Renal cortex interstitium (tissue), 11 donors: ENCODE data around the gene CAVIN3. TPM values are rescaled to one million over a fixed set of nuclear protein-coding genes. Genes with fewer than 3 reads are reported as not detected.
"Not testable (repeated sequence)": the region's sequence is repeated elsewhere in the genome, so short reads cannot be mapped to it uniquely, and the experiment has no call there.

Source experiments
- DNase-seq, 11 donors: peaks; one replicate each; pipeline ENCODE4 v3.0.0-alpha.2; 2013; ENCODE audit warnings: low read depth in 9 of 11, low spot score in 4 of 11; ENCODE audit errors: extremely low read depth in 1 of 11
- polyA plus RNA-seq, 3 donors: library from polyadenylated mRNA; unstranded; fragments of 120-200 nt; gene quantifications; one replicate each; pipeline ENCODE4 v1.2.1, GENCODE V29; 2013; ENCODE audit not compliant: insufficient read length in 3 of 3

Gene CAVIN3
- polyA plus RNA-seq, 3 donors = 10.3 to 19.8 (median 17.1) TPM

- DNase-seq = no peak
Observed at GRCh38 chr11:6300325-6300724, 20.0 kb downstream of the CAVIN3 start.

GRCh38 chr11:6298605-6299004 lies 21.7 kb downstream of the CAVIN3 start:
- DNase-seq = peak in 1 of 11 donors; percentile 4

GRCh38 chr11:6297831-6298230 lies 22.5 kb downstream of the CAVIN3 start:
- no peak for DNase-seq

- no peak for DNase-seq
Observed at GRCh38 chr11:6285019-6285418, 35.3 kb downstream of the CAVIN3 start.

- DNase-seq = no peak
Observed at GRCh38 chr11:6284250-6284649, 36.1 kb downstream of the CAVIN3 start.

- DNase-seq = no peak
Observed at GRCh38 chr11:6283453-6284023, 36.8 kb downstream of the CAVIN3 start.

- DNase-seq = not testable (repeated sequence)
Observed at GRCh38 chr11:6280809-6281208, 39.5 kb downstream of the CAVIN3 start.

- DNase-seq = no peak
Observed at GRCh38 chr11:6273188-6273587, 47.1 kb downstream of the CAVIN3 start.

- DNase-seq = no peak
Observed at GRCh38 chr11:6271598-6271997, 48.7 kb downstream of the CAVIN3 start.

- DNase-seq = no peak
Observed at GRCh38 chr11:6270584-6271246, 49.6 kb downstream of the CAVIN3 start.

GRCh38 chr11:6269994-6270393 lies 50.3 kb downstream of the CAVIN3 start:
- no peak for DNase-seq

Other genes starting within 250 kb of the CAVIN3 start
- gene OR56B4, start 212.8 kb downstream of the CAVIN3 start, polyA plus RNA-seq = under 1 TPM; 0.19 to 0.30 (median 0.22) TPM
- not detected for gene OR52B2, start 150.2 kb downstream of the CAVIN3 start, polyA plus RNA-seq
- under 1 TPM in 1 of 3 donors, not detected in 2; 0.22 TPM for gene OR52W1, start 121.3 kb downstream of the CAVIN3 start, polyA plus RNA-seq
- 1 to 10 TPM in 2 of 3 donors, under 1 TPM in 1; 0.78 to 2.1 (median 1.0) TPM for gene C11orf42, start 114.9 kb downstream of the CAVIN3 start, polyA plus RNA-seq
- 10 to 100 TPM; 53.2 to 75.5 (median 55.7) TPM for gene FHIP1B, start 85.9 kb downstream of the CAVIN3 start, polyA plus RNA-seq
- under 1 TPM; 0.24 to 0.42 (median 0.30) TPM for gene CNGA4, start 81.4 kb downstream of the CAVIN3 start, polyA plus RNA-seq
- gene CCKBR, start 60.7 kb downstream of the CAVIN3 start, polyA plus RNA-seq = under 1 TPM; 0.36 to 0.80 (median 0.61) TPM
- gene SMPD1, start 70.0 kb upstream of the CAVIN3 start, polyA plus RNA-seq = 10 to 100 TPM; 27.9 to 35.1 (median 34.3) TPM
- gene APBB1, start 98.6 kb upstream of the CAVIN3 start, polyA plus RNA-seq = 10 to 100 TPM; 53.4 to 61.1 (median 60.0) TPM
- gene HPX, start 120.5 kb upstream of the CAVIN3 start, polyA plus RNA-seq = 1 to 10 TPM; 3.2 to 4.8 (median 4.2) TPM
- gene TRIM3, start 153.4 kb upstream of the CAVIN3 start, polyA plus RNA-seq = 10 to 100 TPM; 17.2 to 28.2 (median 25.1) TPM
- 10 to 100 TPM; 65.5 to 74.7 (median 72.5) TPM for gene ARFIP2, start 160.8 kb upstream of the CAVIN3 start, polyA plus RNA-seq
- 10 to 100 TPM; 36.6 to 42.1 (median 39.4) TPM for gene TIMM10B, start 161.0 kb upstream of the CAVIN3 start, polyA plus RNA-seq
- 10 to 100 TPM in 1 of 3 donors, 1 to 10 TPM in 2; 7.3 to 13.4 (median 7.3) TPM for gene DNHD1, start 176.8 kb upstream of the CAVIN3 start, polyA plus RNA-seq